AG10803 (cell line): ENCODE data around the gene KCNG4.
A peak's percentile ranks its signal among the peaks of the same experiment; 100 is the strongest.

Experiments
- DNase-seq: peaks from one replicate; pipeline ENCODE4 v3.0.0; 2010; ENCODE audit warnings: low read depth
- H3K4me3 ChIP-seq: 2 replicates; pipeline ENCODE4 v1.5.1; 2011; ENCODE audit warnings: mild to moderate bottlenecking, low read length, control low read depth
- CTCF ChIP-seq: conservative IDR thresholded peaks from 2 replicates; pipeline ENCODE4 v1.5.1; 2011; ENCODE audit warnings: mild to moderate bottlenecking, low read length, control low read depth, inconsistent platforms

KCNG4 gene

DNA sequence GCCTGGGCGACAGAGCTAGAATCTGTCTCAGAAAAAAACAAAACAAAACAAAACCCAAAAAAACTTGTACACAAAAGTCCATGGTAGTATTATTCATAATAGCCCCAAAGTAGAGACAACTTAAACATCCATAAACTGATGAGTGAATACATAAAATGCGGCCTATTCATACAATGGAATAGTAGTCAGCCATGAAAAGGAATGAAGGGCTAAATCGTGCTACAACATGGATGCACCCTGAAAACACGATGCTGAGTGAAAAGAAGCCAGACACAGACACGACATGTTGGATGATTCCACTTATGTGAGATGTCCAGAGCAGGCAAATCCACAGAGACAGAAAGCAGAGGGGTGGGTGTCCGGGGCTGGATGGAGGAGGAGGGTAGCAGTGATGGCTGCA, 12.3 kb downstream of the KCNG4 start:
- no peak overlapping the region for H3K4me3 ChIP-seq
- TF ChIP-seq CTCF = no peak

DNA sequence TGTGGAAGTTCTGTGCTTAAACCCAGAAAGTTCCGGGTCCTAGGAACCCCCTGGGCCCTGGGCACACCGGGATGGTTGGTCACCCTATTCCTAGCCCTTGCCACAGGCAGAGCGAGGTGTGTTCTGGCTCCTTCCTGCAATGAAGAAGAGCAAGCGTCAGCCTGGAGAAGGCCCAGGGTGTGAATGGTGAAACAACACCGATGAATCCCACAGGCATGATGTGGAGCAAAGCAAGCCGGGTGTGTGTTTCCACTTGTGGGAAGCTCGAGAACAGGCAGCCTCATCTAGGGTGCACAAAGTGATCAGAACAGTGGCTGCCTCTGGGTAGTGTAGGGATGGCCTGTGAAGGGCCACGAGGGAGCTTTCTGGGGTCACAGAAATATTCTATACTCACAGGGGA, 13.8 kb downstream of the KCNG4 start:
- TF ChIP-seq CTCF = no peak
- DNase-seq = peak; percentile 17
- H3K4me3 ChIP-seq = no peak overlapping the region

More for the DNA sequence above, 12.3 kb downstream of the KCNG4 start:
- DNase-seq = no peak

- no peak for TF ChIP-seq CTCF
- H3K4me3 ChIP-seq = no peak overlapping the region
- DNase-seq = no peak
Observed at GRCh38 chr16:84225571-84225970, 14.2 kb downstream of the KCNG4 start.

DNA sequence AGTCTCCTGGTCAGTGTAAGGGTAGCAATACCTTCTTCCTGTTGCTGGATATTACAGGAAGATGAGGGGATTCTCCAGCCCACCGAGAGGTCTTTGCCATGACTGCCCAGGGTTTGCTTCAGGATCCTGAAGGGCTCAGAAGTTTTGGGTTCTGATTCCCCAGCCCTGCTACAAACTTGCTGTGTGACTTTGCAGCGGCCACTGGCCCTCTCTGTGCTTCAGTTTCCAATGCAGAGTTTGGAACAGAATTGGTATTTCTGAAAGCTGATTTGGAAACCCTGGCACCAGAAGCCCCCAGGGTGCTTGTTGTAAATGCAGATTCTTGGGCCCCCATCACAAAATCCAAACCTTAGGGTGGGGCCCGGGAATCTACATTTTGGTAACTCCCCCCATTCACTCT, 14.7 kb downstream of the KCNG4 start:
- no peak overlapping the region for H3K4me3 ChIP-seq
- no peak for DNase-seq
- no peak for TF ChIP-seq CTCF

- no peak overlapping the region for H3K4me3 ChIP-seq
- no peak for TF ChIP-seq CTCF
Observed at GRCh38 chr16:84224554-84224953, 15.3 kb downstream of the KCNG4 start.

GRCh38 chr16:84223456-84223855, 16.4 kb downstream of the KCNG4 start:
- no peak overlapping the region for H3K4me3 ChIP-seq
- DNase-seq = no peak
- no peak for TF ChIP-seq CTCF

More at GRCh38 chr16:84224554-84224953, 15.3 kb downstream of the KCNG4 start:
- DNase-seq = no peak

- peak; percentile 13 for DNase-seq
- H3K4me3 ChIP-seq = no peak overlapping the region
- no peak for TF ChIP-seq CTCF
Observed at GRCh38 chr16:84220851-84221250, 19.0 kb downstream of the KCNG4 start.
